Naive thymus-derived CD4-positive, alpha-beta T cell (primary cell): ENCODE data around the gene P3H2. TPM values are rescaled to one million over a fixed set of nuclear protein-coding genes. Genes with fewer than 3 reads are reported as not detected.
"Not testable (repeated sequence)": the region's sequence is repeated elsewhere in the genome, so short reads cannot be mapped to it uniquely, and the experiment has no call there.

Experiments used
- ATAC-seq: fragments of 150-1000 bp; cut with Tn5 transposase; 2 replicates; pipeline ENCODE4 v1.10.0; 2021; ENCODE audit warnings: mild to moderate bottlenecking, moderate library complexity
- CTCF ChIA-PET: fragments of 350-600 bp; sonication (Branson Sonifier 250); formaldehyde crosslinking; loops from one replicate; lab custom pipeline; 2021; ENCODE audit warnings: antibody characterized with exemption; lab: Charles Lee
- POLR2A ChIA-PET: fragments of 350-600 bp; sonication (Branson Sonifier 250); formaldehyde crosslinking; loops from one replicate; lab custom pipeline; 2021; ENCODE audit warnings: antibody characterized with exemption, inconsistent platforms; lab: Charles Lee
- DNase-seq, 9 donors: peaks; one replicate each; pipeline versions ENCODE4 v3.0.0 to v3.0.0-alpha.2; 2020 to 2022; ENCODE audit warnings: mixed read lengths in 1 of 9
- H3K27ac ChIP-seq: one replicate; pipeline ENCODE4 v1.7.0; 2013; ENCODE audit warnings: mild to moderate bottlenecking, low read depth, low read length, moderate library complexity
- H3K27me3 ChIP-seq, 2 donors: one replicate each; pipeline ENCODE4 v1.7.0; 2013; ENCODE audit warnings: low read length in 2 of 2, mild to moderate bottlenecking in 2 of 2, moderate library complexity in 2 of 2; ENCODE audit not compliant: control insufficient read depth in 2 of 2, insufficient read depth in 2 of 2
- H3K36me3 ChIP-seq, 3 experiments: 1 replicate in 2 of 3; 2 replicates in 1 of 3; pipeline ENCODE4 v1.7.0; 2013; ENCODE audit warnings: low read length in 3 of 3, mild to moderate bottlenecking in 3 of 3, moderate library complexity in 1 of 3; ENCODE audit not compliant: insufficient read depth in 3 of 3, control insufficient read depth in 2 of 3
- H3K4me1 ChIP-seq, 2 donors: one replicate each; pipeline ENCODE4 v1.7.0; 2013; ENCODE audit warnings: low read length in 2 of 2, mild to moderate bottlenecking in 2 of 2, moderate library complexity in 1 of 2; ENCODE audit not compliant: control insufficient read depth in 2 of 2, insufficient read depth in 2 of 2
- H3K4me3 ChIP-seq: 2 replicates; pipeline ENCODE4 v1.7.0; 2013; ENCODE audit warnings: mild to moderate bottlenecking, low read length
- H3K9me3 ChIP-seq, 3 experiments: 1 replicate in 2 of 3; 2 replicates in 1 of 3; pipeline ENCODE4 v1.7.0; 2013; ENCODE audit warnings: low read length in 3 of 3; ENCODE audit not compliant: control insufficient read depth in 2 of 3
- H3K27ac Mint-ChIP-seq, 9 donors: one replicate each; pipeline ENCODE4 v1.8.0; 2020 to 2022; ENCODE audit warnings: mixed read lengths in 9 of 9, mild to moderate bottlenecking in 8 of 9, moderate library complexity in 5 of 9, inconsistent platforms in 2 of 9
- H3K27me3 Mint-ChIP-seq, 5 donors: one replicate each; pipeline ENCODE4 v1.8.0; 2021 to 2022; ENCODE audit warnings: mixed read lengths in 5 of 5, mild to moderate bottlenecking in 1 of 5
- H3K36me3 Mint-ChIP-seq, 5 donors: one replicate each; pipeline ENCODE4 v1.8.0; 2020 to 2022; ENCODE audit warnings: mixed read lengths in 5 of 5, mild to moderate bottlenecking in 3 of 5, inconsistent platforms in 1 of 5
- H3K4me1 Mint-ChIP-seq, 7 donors: one replicate each; pipeline ENCODE4 v1.8.0; 2020 to 2022; ENCODE audit warnings: mixed read lengths in 7 of 7, mild to moderate bottlenecking in 3 of 7, inconsistent platforms in 1 of 7
- H3K4me3 Mint-ChIP-seq, 10 donors: one replicate each; pipeline ENCODE4 v1.8.0; 2020 to 2022; ENCODE audit warnings: mild to moderate bottlenecking in 10 of 10, mixed read lengths in 10 of 10, moderate library complexity in 6 of 10, inconsistent platforms in 2 of 10
- H3K9me3 Mint-ChIP-seq, 11 donors: one replicate each; pipeline ENCODE4 v1.8.0; 2020 to 2022; ENCODE audit warnings: mixed read lengths in 11 of 11, mild to moderate bottlenecking in 4 of 11, inconsistent platforms in 1 of 11, moderate library complexity in 1 of 11
- intact Hi-C, 2 donors: fragments of 100-400 bp; cut with micrococcal nuclease; formaldehyde crosslinking; loops; one replicate each; pipeline ENCODE4 v1.15.1; 2023
- polyA plus RNA-seq, 2 donors: library from polyadenylated mRNA; unstranded; fragments of 300-500 nt; fragmentation: Illumina TruSeq; gene quantifications; one replicate each; pipeline ENCODE4 v1.2.3, GENCODE V29; 2021
- total RNA-seq, 6 experiments: library from RNA in 5 of 6; stranded (reverse) in 5 of 6; gene quantifications; 1 replicate in 5 of 6; 2 replicates in 1 of 6; pipeline ENCODE4 v1.2.3 and lab custom pipeline; 2021 to 2026

The P3H2 gene
- total and polyA plus RNA-seq, 7 experiments from 2014 or later: 0.48 to 1.8 TPM; not detected in 5

- CTCF ChIA-PET: no interaction called here
- H3K36me3 Mint-ChIP-seq: no peaks in the 10 kb centered on the region
- POLR2A ChIA-PET: no interaction called here
- Histone ChIP-seq H3K9me3 (no peaks in the 10 kb centered on the region), H3K36me3 (no peaks in the 10 kb centered on the region), H3K27me3 (no peaks in the 10 kb centered on the region), H3K27ac (no peak overlapping the region), H3K4me1 (no peaks in the 10 kb centered on the region), H3K4me3 (no peak overlapping the region)
- ATAC-seq: no peak
- DNase-seq: no peak
- H3K9me3 Mint-ChIP-seq: peaks cover 0 to 2% (median 0%) of the 10 kb centered on the region in 11 donors
- H3K4me1 Mint-ChIP-seq: no peaks in the 10 kb centered on the region
- H3K27ac Mint-ChIP-seq: no peak overlapping the region
- peaks cover 11 to 30% (median 15%) of the 10 kb centered on the region in 5 donors for H3K27me3 Mint-ChIP-seq
- intact Hi-C loops: no loop called here
- H3K4me3 Mint-ChIP-seq: no peak overlapping the region
Measured at GRCh38 chr3:190073264-190074008, 47.3 kb downstream of the P3H2 start.

GRCh38 chr3:190072856-190073255 is 47.8 kb downstream of the P3H2 start:
- Histone ChIP-seq H3K27me3 (no peaks in the 10 kb centered on the region), H3K4me1 (no peaks in the 10 kb centered on the region), H3K36me3 (no peaks in the 10 kb centered on the region), H3K4me3 (no peak overlapping the region), H3K27ac (no peak overlapping the region), H3K9me3 (no peaks in the 10 kb centered on the region)
- no peaks in the 10 kb centered on the region for H3K4me1 Mint-ChIP-seq
- peaks cover 0 to 2% (median 0%) of the 10 kb centered on the region in 11 donors for H3K9me3 Mint-ChIP-seq
- H3K27ac Mint-ChIP-seq: no peak overlapping the region
- ChIA-PET POLR2A (no interaction called here), CTCF (no interaction called here)
- no peak overlapping the region for H3K4me3 Mint-ChIP-seq
- intact Hi-C loops: no loop called here
- peaks cover 11 to 27% (median 15%) of the 10 kb centered on the region in 5 donors for H3K27me3 Mint-ChIP-seq
- ATAC-seq (no peak), DNase-seq (no peak)
- H3K36me3 Mint-ChIP-seq: no peaks in the 10 kb centered on the region

GRCh38 chr3:190071921-190072320 is 48.8 kb downstream of the P3H2 start:
- H3K4me3 ChIP-seq, POLR2A ChIA-PET, CTCF ChIA-PET, H3K27ac Mint-ChIP-seq, DNase-seq, H3K27me3 ChIP-seq, intact Hi-C loops, ATAC-seq, H3K36me3 ChIP-seq, H3K27ac ChIP-seq, H3K36me3 Mint-ChIP-seq, H3K4me1 Mint-ChIP-seq, H3K9me3 Mint-ChIP-seq, H3K4me1 ChIP-seq, H3K9me3 ChIP-seq, H3K4me3 Mint-ChIP-seq: not testable (repeated sequence)
- peaks cover 11 to 24% (median 14%) of the 10 kb centered on the region in 5 donors for H3K27me3 Mint-ChIP-seq

GRCh38 chr3:190070622-190071347 is 49.9 kb downstream of the P3H2 start:
- Mint-ChIP-seq H3K4me1 (no peaks in the 10 kb centered on the region), H3K36me3 (no peaks in the 10 kb centered on the region), H3K9me3 (peaks cover 0 to 2% (median 0%) of the 10 kb centered on the region in 11 donors), H3K27me3 (peaks cover 9 to 24% (median 18%) of the 10 kb centered on the region in 5 donors), H3K4me3 (no peak overlapping the region), H3K27ac (no peak overlapping the region)
- ATAC-seq (no peak), DNase-seq (no peak)
- ChIA-PET CTCF (interaction anchor here (0.6 kb wide), 1 partner anchor 32 kb away, joined by 4 read pairs; no protein-coding TSS in a partner anchor), POLR2A (no interaction called here)
- Histone ChIP-seq H3K9me3 (no peaks in the 10 kb centered on the region), H3K27me3 (no peaks in the 10 kb centered on the region), H3K36me3 (no peaks in the 10 kb centered on the region), H3K4me3 (no peak overlapping the region), H3K27ac (no peak overlapping the region), H3K4me1 (no peaks in the 10 kb centered on the region)
- intact Hi-C loops: no loop called here

GRCh38 chr3:190065204-190065603 is 55.5 kb downstream of the P3H2 start:
- H3K36me3 Mint-ChIP-seq: no peaks in the 10 kb centered on the region
- no peak overlapping the region for H3K4me3 Mint-ChIP-seq
- H3K4me3 ChIP-seq: no peak overlapping the region
- H3K4me1 ChIP-seq: no peaks in the 10 kb centered on the region
- H3K9me3 Mint-ChIP-seq: peaks cover 0 to 1% (median 0%) of the 10 kb centered on the region in 11 donors
- ChIA-PET POLR2A (no interaction called here), CTCF (no interaction called here)
- DNase-seq (no peak), ATAC-seq (no peak)
- no peak overlapping the region for H3K27ac ChIP-seq
- intact Hi-C loops: no loop called here
- H3K27me3 Mint-ChIP-seq: peaks cover 0 to 12% (median 4%) of the 10 kb centered on the region in 5 donors
- H3K27ac Mint-ChIP-seq: no peak overlapping the region
- no peaks in the 10 kb centered on the region for H3K27me3 ChIP-seq
- H3K36me3 ChIP-seq: no peaks in the 10 kb centered on the region
- no peaks in the 10 kb centered on the region for H3K9me3 ChIP-seq
- no peaks in the 10 kb centered on the region for H3K4me1 Mint-ChIP-seq

GRCh38 chr3:190064659-190065058 is 56.0 kb downstream of the P3H2 start:
- Mint-ChIP-seq H3K4me1 (no peaks in the 10 kb centered on the region), H3K27ac (no peak overlapping the region), H3K9me3 (peaks cover 0 to 1% (median 0%) of the 10 kb centered on the region in 11 donors), H3K27me3 (peaks cover 0 to 12% (median 4%) of the 10 kb centered on the region in 5 donors), H3K36me3 (no peaks in the 10 kb centered on the region), H3K4me3 (no peak overlapping the region)
- intact Hi-C loops: no loop called here
- no peak for DNase-seq
- no peak for ATAC-seq
- no peaks in the 10 kb centered on the region for H3K4me1 ChIP-seq
- no peak overlapping the region for H3K4me3 ChIP-seq
- H3K27me3 ChIP-seq: no peaks in the 10 kb centered on the region
- H3K9me3 ChIP-seq: no peaks in the 10 kb centered on the region
- ChIA-PET POLR2A (no interaction called here), CTCF (no interaction called here)
- no peaks in the 10 kb centered on the region for H3K36me3 ChIP-seq
- H3K27ac ChIP-seq: no peak overlapping the region
